Natural killer cell (primary cell): Measurements from ENCODE around the gene C6orf89. TPM values are rescaled to one million over a fixed set of nuclear protein-coding genes. Genes with fewer than 3 reads are reported as not detected.

Experiments used
- ATAC-seq, 3 donors: fragments of 150-1000 bp in 2 of 3; fragments of 200-7000 bp in 1 of 3; cut with Tn5 transposase; 1 replicate in 1 of 3; 2 replicates in 2 of 3; pipeline ENCODE4 v1.10.0; 2021; ENCODE audit warnings: mild to moderate bottlenecking in 2 of 3, moderate library complexity in 2 of 3
- DNase-seq, 2 donors: peaks; one replicate each; pipeline versions ENCODE4 v3.0.0 to v3.0.0-alpha.2; 2013 to 2021; ENCODE audit warnings: mixed read lengths in 1 of 2
- H3K27ac ChIP-seq: one replicate; pipeline ENCODE4 v1.5.1; 2013; ENCODE audit warnings: mild to moderate bottlenecking, low read length
- H3K27me3 ChIP-seq: one replicate; pipeline ENCODE4 v1.6.1; 2013; ENCODE audit warnings: low read length; ENCODE audit not compliant: control insufficient read depth, insufficient read depth
- H3K36me3 ChIP-seq: one replicate; pipeline ENCODE4 v1.6.1; 2013; ENCODE audit warnings: low read length; ENCODE audit not compliant: control insufficient read depth, insufficient read depth
- H3K4me1 ChIP-seq: one replicate; pipeline ENCODE4 v1.6.1; 2013; ENCODE audit warnings: low read length; ENCODE audit not compliant: control insufficient read depth, insufficient read depth
- H3K4me3 ChIP-seq: one replicate; pipeline ENCODE4 v1.5.1; 2013; ENCODE audit warnings: low read length
- H3K9me3 ChIP-seq: one replicate; pipeline ENCODE4 v1.6.1; 2013; ENCODE audit warnings: low read length; ENCODE audit not compliant: control insufficient read depth, insufficient read depth
- H3K27ac Mint-ChIP-seq, 2 donors: one replicate each; pipeline ENCODE4 v1.8.0; 2022; ENCODE audit warnings: mild to moderate bottlenecking in 2 of 2, mixed read lengths in 2 of 2, moderate library complexity in 1 of 2
- H3K27me3 Mint-ChIP-seq, 2 donors: one replicate each; pipeline ENCODE4 v1.8.0; 2022; ENCODE audit warnings: low read depth in 2 of 2, mixed read lengths in 2 of 2
- H3K36me3 Mint-ChIP-seq: one replicate; pipeline ENCODE4 v1.8.0; 2022; ENCODE audit warnings: mixed read lengths
- H3K4me1 Mint-ChIP-seq, 2 donors: one replicate each; pipeline ENCODE4 v1.8.0; 2022; ENCODE audit warnings: mixed read lengths in 2 of 2
- H3K4me3 Mint-ChIP-seq: one replicate; pipeline ENCODE4 v1.8.0; 2022; ENCODE audit warnings: mild to moderate bottlenecking, moderate library complexity, mixed read lengths
- H3K9me3 Mint-ChIP-seq, 2 donors: one replicate each; pipeline ENCODE4 v1.8.0; 2022; ENCODE audit warnings: mixed read lengths in 2 of 2
- CTCF ChIP-seq: fragments of 200-600 bp; IDR thresholded peaks from one replicate; pipeline ENCODE4 v1.8.0; 2022; ENCODE audit warnings: antibody characterized with exemption
- WGBS: methylation state at CpG from one replicate; pipeline ENCODE4 v1.1.7; 2013; ENCODE audit warnings: missing lambda C conversion rate; ENCODE audit not compliant: insufficient coverage; 5-methylcytosine and 5-hydroxymethylcytosine counted together
- intact Hi-C: fragments of 100-400 bp; cut with micrococcal nuclease; formaldehyde crosslinking; loops from one replicate; pipeline ENCODE4 v1.14.2; 2022
- total RNA-seq, 4 donors: library from RNA; stranded (reverse); fragments of 120-200 nt in 1 of 4; gene quantifications; one replicate each; pipeline versions ENCODE4 v1.2.3 to v1.2.4, GENCODE V29; 2013 to 2022

Gene C6orf89
- 10 to 100 TPM; 34.3 to 47.0 (median 46.3) TPM for total RNA-seq
- total RNA-seq (2013) = 41.9 TPM

GRCh38 chr6:36885461-36886401, at the start of gene C6orf89:
TSS of gene C6orf89 (plus strand) at chr6:36885952. CDS start at chr6:36899445, 13,493 bp downstream.
- under 1% methylated on average over 46 of the region's 48 CpGs for WGBS
- TF ChIP-seq CTCF = peak; percentile 79
- H3K9me3 ChIP-seq = no peaks in the 10 kb centered on the region
- H3K4me3 Mint-ChIP-seq = peak within 1 kb of the TSS; percentile 93
- H3K27me3 ChIP-seq = no peaks in the 10 kb centered on the region
- no peaks in the 10 kb centered on the region for H3K36me3 ChIP-seq
- H3K27me3 Mint-ChIP-seq = no peaks in the 10 kb centered on the region
- H3K36me3 Mint-ChIP-seq = no peaks in the 10 kb centered on the region
- peak; percentile 93 to 99 for DNase-seq
- peak within 1 kb of the TSS; percentile 73 for H3K27ac ChIP-seq
- H3K27ac Mint-ChIP-seq = peak within 1 kb of the TSS; percentile 89 to 91
- peak; percentile 97 to 100 (median 98) for ATAC-seq
- no peaks in the 10 kb centered on the region for H3K9me3 Mint-ChIP-seq
- intact Hi-C loops = loop anchor here (1.0 to 2.0 kb wide), 5 partner anchors 10 to 325 kb away; partner anchors contain the start of gene MTCH1
- peaks cover 28 to 33% of the 10 kb centered on the region in 2 donors for H3K4me1 Mint-ChIP-seq
- H3K4me1 ChIP-seq = peaks cover 7% of the 10 kb centered on the region
- H3K4me3 ChIP-seq = peak within 1 kb of the TSS; percentile 77

- Histone ChIP-seq H3K4me1 (peaks cover 22% of the 10 kb centered on the region), H3K36me3 (no peaks in the 10 kb centered on the region), H3K4me3 (no peak overlapping the region), H3K9me3 (no peaks in the 10 kb centered on the region), H3K27me3 (peaks cover 29% of the 10 kb centered on the region), H3K27ac (no peak overlapping the region)
- Mint-ChIP-seq H3K27me3 (peaks cover 35 to 37% of the 10 kb centered on the region in 2 donors), H3K27ac (no peak overlapping the region), H3K36me3 (no peaks in the 10 kb centered on the region), H3K4me3 (no peak overlapping the region), H3K4me1 (peaks cover 6 to 21% of the 10 kb centered on the region in 2 donors), H3K9me3 (no peaks in the 10 kb centered on the region)
- ATAC-seq = no peak
- no peak for TF ChIP-seq CTCF
- intact Hi-C loops = no loop called here
- 94% methylated on average over 3 of the region's 3 CpGs for WGBS
- no peak for DNase-seq
Observed at GRCh38 chr6:36836111-36837021, 49.4 kb upstream of the C6orf89 start.

GRCh38 chr6:36837022-36837339, 48.8 kb upstream of the C6orf89 start:
- peaks cover 29% of the 10 kb centered on the region for H3K27me3 ChIP-seq
- peaks cover 22% of the 10 kb centered on the region for H3K4me1 ChIP-seq
- no peak overlapping the region for H3K4me3 ChIP-seq
- no peak for TF ChIP-seq CTCF
- Mint-ChIP-seq H3K4me1 (peaks cover 6 to 21% of the 10 kb centered on the region in 2 donors), H3K9me3 (no peaks in the 10 kb centered on the region), H3K36me3 (no peaks in the 10 kb centered on the region), H3K27ac (no peak overlapping the region), H3K4me3 (no peak overlapping the region), H3K27me3 (peaks cover 35 to 39% of the 10 kb centered on the region in 2 donors)
- no peak for ATAC-seq
- H3K27ac ChIP-seq = no peak overlapping the region
- no peak for DNase-seq
- intact Hi-C loops = no loop called here
- H3K9me3 ChIP-seq = no peaks in the 10 kb centered on the region
- WGBS = 95% methylated on average over 2 of the region's 2 CpGs
- no peaks in the 10 kb centered on the region for H3K36me3 ChIP-seq
